SK-N-SH treated with all-trans-retinoic acid at 6 μM for 48 hours (cell line): ENCODE measurements around the gene FGD1.
A peak's percentile ranks its signal among the peaks of the same experiment; 100 is the strongest.
"Not testable (repeated sequence)": the region's sequence is repeated elsewhere in the genome, so short reads cannot be mapped to it uniquely, and the experiment has no call there.

Experiments
- ATAC-seq: fragments of 200-7000 bp; cut with Tn5 transposase; 3 replicates; pipeline ENCODE4 v1.9.1; 2020; ENCODE audit warnings: mild to moderate bottlenecking, moderate library complexity
- ARNTL ChIP-seq: fragments of 450-650 bp; formaldehyde crosslinking; IDR thresholded peaks from 2 replicates; pipeline ENCODE4 v1.5.0; 2020; ENCODE audit warnings: low read depth, mild to moderate bottlenecking, moderate library complexity, borderline replicate concordance
- BACH2 ChIP-seq: fragments of 250-450 bp; sonication (Bioruptor Pico); IDR thresholded peaks from 2 replicates; pipeline ENCODE4 v1.9.0; 2021; ENCODE audit warnings: mild to moderate bottlenecking, borderline replicate concordance
- CREB5 ChIP-seq: fragments of 250-450 bp; sonication (Bioruptor Pico); IDR thresholded peaks from 2 replicates; pipeline ENCODE4 v1.5.1; 2020; ENCODE audit warnings: low read depth, mild to moderate bottlenecking, moderate library complexity
- CSDC2 ChIP-seq: fragments of 250-450 bp; sonication (Bioruptor Pico); IDR thresholded peaks from 2 replicates; pipeline ENCODE4 v1.5.0; 2020; ENCODE audit warnings: mild to moderate bottlenecking, moderate library complexity
- CSRNP3 ChIP-seq: fragments of 250-450 bp; sonication (Bioruptor Pico); IDR thresholded peaks from 2 replicates; pipeline ENCODE4 v1.5.1; 2021; ENCODE audit warnings: mild to moderate bottlenecking, moderate library complexity
- GLIS3 ChIP-seq: fragments of 250-450 bp; sonication (Bioruptor Pico); IDR thresholded peaks from 2 replicates; pipeline ENCODE4 v1.5.0; 2020; ENCODE audit warnings: mild to moderate bottlenecking, moderate library complexity
- OSR1 ChIP-seq: fragments of 250-450 bp; sonication (Bioruptor Pico); IDR thresholded peaks from 2 replicates; pipeline ENCODE4 v1.8.0; 2022; ENCODE audit warnings: moderate library complexity, mild to moderate bottlenecking, inconsistent platforms
- PATZ1 ChIP-seq: fragments of 250-450 bp; sonication (Bioruptor Pico); IDR thresholded peaks from 2 replicates; pipeline ENCODE4 v1.8.0; 2020; ENCODE audit warnings: mild to moderate bottlenecking, moderate library complexity, borderline replicate concordance
- PPARA ChIP-seq: fragments of 250-450 bp; sonication (Bioruptor Pico); IDR thresholded peaks from 2 replicates; pipeline ENCODE4 v1.5.0; 2020; ENCODE audit warnings: mild to moderate bottlenecking, borderline replicate concordance
- RARB ChIP-seq: fragments of 250-450 bp; sonication (Bioruptor Pico); IDR thresholded peaks from 2 replicates; pipeline ENCODE4 v1.8.0; 2021; ENCODE audit warnings: mild to moderate bottlenecking, moderate library complexity
- SNAI2 ChIP-seq: fragments of 250-450 bp; sonication (Bioruptor Pico); IDR thresholded peaks from 2 replicates; pipeline ENCODE4 v1.5.0; 2020; ENCODE audit warnings: mild to moderate bottlenecking, moderate library complexity
- TCF4 ChIP-seq: fragments of 250-450 bp; sonication (Bioruptor Pico); IDR thresholded peaks from 2 replicates; pipeline ENCODE4 v1.8.0; 2021; ENCODE audit warnings: mild to moderate bottlenecking, moderate library complexity, borderline replicate concordance
- TOX ChIP-seq: fragments of 250-450 bp; sonication (Bioruptor Pico); IDR thresholded peaks from 2 replicates; pipeline ENCODE4 v1.8.0; 2021; ENCODE audit warnings: mild to moderate bottlenecking, moderate library complexity, borderline replicate concordance
- ZC3H10 ChIP-seq: fragments of 250-450 bp; sonication (Bioruptor Pico); IDR thresholded peaks from 2 replicates; pipeline ENCODE4 v1.5.1; 2021; ENCODE audit warnings: mild to moderate bottlenecking, moderate library complexity
- ZFP3 ChIP-seq: fragments of 250-450 bp; sonication (Bioruptor Pico); IDR thresholded peaks from 2 replicates; pipeline ENCODE4 v1.5.0; 2020; ENCODE audit warnings: mild to moderate bottlenecking, moderate library complexity
- ZFP30 ChIP-seq: fragments of 450-650 bp; formaldehyde crosslinking; IDR thresholded peaks from 2 replicates; pipeline ENCODE4 v1.5.0; 2022; ENCODE audit warnings: mild to moderate bottlenecking, moderate library complexity
- ZNF565 ChIP-seq: fragments of 450-650 bp; formaldehyde crosslinking; conservative IDR thresholded peaks from 2 replicates; pipeline ENCODE4 v1.5.0; 2020; ENCODE audit warnings: low read depth, mild to moderate bottlenecking, moderate library complexity
- ZNF70 ChIP-seq: fragments of 450-650 bp; formaldehyde crosslinking; IDR thresholded peaks from 2 replicates; pipeline ENCODE4 v1.5.0; 2020; ENCODE audit warnings: mild to moderate bottlenecking, moderate library complexity
- ZNF8 ChIP-seq: fragments of 450-650 bp; formaldehyde crosslinking; IDR thresholded peaks from 2 replicates; pipeline ENCODE4 v1.5.0; 2020; ENCODE audit warnings: mild to moderate bottlenecking, moderate library complexity
- TF ChIP-seq, protein P1 (sequence below): fragments of 250-450 bp; sonication (Bioruptor Pico); IDR thresholded peaks from 2 replicates; pipeline ENCODE4 v1.8.0; 2021; ENCODE audit warnings: low read depth, mild to moderate bottlenecking, moderate library complexity, borderline replicate concordance

Gene FGD1

GRCh38 chrX:54495814-54496516, at the start of gene FGD1:
Gene FGD1 (minus strand): TSS chrX:54496234. CDS start chrX:54495432, 802 bp downstream.
- TF ChIP-seq CSRNP3, result no peak
- TF ChIP-seq ZNF8 (CRISPR knock-in tag), result no peak
- TF ChIP-seq CSDC2 (CRISPR knock-in tag), result no peak
- no peak for TF ChIP-seq ZFP3 (CRISPR knock-in tag)
- TF ChIP-seq ARNTL (CRISPR knock-in tag), result no peak
- TF ChIP-seq GLIS3 (CRISPR knock-in tag), result no peak
- no peak for TF ChIP-seq RARB (CRISPR knock-in tag)
- no peak for TF ChIP-seq ZNF565 (CRISPR knock-in tag)
- no peak for TF ChIP-seq PPARA (CRISPR knock-in tag)
- no peak for TF ChIP-seq PATZ1 (CRISPR knock-in tag)
- TF ChIP-seq TCF4, result no peak
- no peak for TF ChIP-seq ZC3H10 (CRISPR knock-in tag)
- TF ChIP-seq SNAI2 (CRISPR knock-in tag), result no peak
- TF ChIP-seq BACH2 (CRISPR knock-in tag), result no peak
- TF ChIP-seq, protein P1, sequence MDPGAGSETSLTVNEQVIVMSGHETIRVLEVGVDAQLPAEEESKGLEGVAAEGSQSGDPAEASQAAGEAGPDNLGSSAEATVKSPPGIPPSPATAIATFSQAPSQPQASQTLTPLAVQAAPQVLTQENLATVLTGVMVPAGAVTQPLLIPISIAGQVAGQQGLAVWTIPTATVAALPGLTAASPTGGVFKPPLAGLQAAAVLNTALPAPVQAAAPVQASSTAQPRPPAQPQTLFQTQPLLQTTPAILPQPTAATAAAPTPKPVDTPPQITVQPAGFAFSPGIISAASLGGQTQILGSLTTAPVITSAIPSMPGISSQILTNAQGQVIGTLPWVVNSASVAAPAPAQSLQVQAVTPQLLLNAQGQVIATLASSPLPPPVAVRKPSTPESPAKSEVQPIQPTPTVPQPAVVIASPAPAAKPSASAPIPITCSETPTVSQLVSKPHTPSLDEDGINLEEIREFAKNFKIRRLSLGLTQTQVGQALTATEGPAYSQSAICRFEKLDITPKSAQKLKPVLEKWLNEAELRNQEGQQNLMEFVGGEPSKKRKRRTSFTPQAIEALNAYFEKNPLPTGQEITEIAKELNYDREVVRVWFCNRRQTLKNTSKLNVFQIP (CRISPR knock-in tag), result no peak
- no peak for TF ChIP-seq CREB5 (CRISPR knock-in tag)

GRCh38 chrX:54542239-54542638, 46.2 kb upstream of the FGD1 start:
- not testable (repeated sequence) for ATAC-seq

More at GRCh38 chrX:54495814-54496516, at the start of gene FGD1:
- ATAC-seq, result peak; percentile 76

GRCh38 chrX:54540289-54540688, 44.3 kb upstream of the FGD1 start:
- ATAC-seq, result peak; percentile 96
- TF ChIP-seq RARB (CRISPR knock-in tag), result no peak
- no peak for TF ChIP-seq ZFP30 (CRISPR knock-in tag)
- TF ChIP-seq TCF4, result no peak
- TF ChIP-seq ZNF565 (CRISPR knock-in tag), result no peak
- TF ChIP-seq BACH2 (CRISPR knock-in tag), result no peak
- TF ChIP-seq TOX (CRISPR knock-in tag), result no peak
- no peak for TF ChIP-seq ARNTL (CRISPR knock-in tag)
- TF ChIP-seq, protein P1 (CRISPR knock-in tag), result no peak
- TF ChIP-seq GLIS3 (CRISPR knock-in tag), result no peak
- TF ChIP-seq CSRNP3, result no peak
- no peak for TF ChIP-seq ZNF8 (CRISPR knock-in tag)
- no peak for TF ChIP-seq OSR1 (CRISPR knock-in tag)
- no peak for TF ChIP-seq ZNF70 (CRISPR knock-in tag)
- no peak for TF ChIP-seq ZC3H10 (CRISPR knock-in tag)
